NCI-H510A treated with DMSO at 0.1 percent for 48 hours (cell line): ENCODE results near the gene RAB26.

Experiments
- DNase-seq: peaks from one replicate; lab custom pipeline; 2025; lab: John Stamatoyannopoulos, UW

Gene RAB26

DNA sequence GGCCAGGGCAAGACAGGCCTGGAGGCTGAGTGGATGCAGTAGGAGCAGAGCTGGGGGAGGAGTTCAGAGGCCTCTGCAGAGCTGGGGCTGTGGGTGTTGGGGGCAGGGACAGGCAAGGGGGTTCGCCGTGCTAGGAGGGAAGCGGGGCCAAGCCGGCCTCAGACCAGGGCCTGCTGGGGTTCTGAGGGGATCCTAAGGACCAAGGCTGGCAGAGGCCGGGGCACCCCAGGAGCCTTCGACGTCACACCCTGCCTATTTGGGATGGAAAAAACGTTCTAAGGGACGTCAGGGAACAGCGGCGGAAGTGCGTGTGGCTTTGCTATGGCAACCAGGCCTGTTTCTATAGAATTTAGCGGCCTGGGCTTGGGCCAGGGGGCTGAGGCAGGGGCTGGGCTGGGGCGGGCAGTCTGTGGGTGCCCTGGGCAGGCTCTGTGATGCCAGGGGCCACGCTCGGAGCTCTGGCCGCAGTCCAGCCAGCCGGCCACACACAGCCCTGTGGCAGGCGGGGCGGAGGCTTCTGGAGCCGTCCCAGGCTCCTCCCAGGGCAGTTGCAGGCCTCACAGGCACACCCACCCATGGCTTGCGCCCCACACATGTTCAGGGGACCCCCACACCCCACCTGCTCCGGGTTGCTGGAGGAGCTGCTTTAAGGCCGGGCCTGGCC, 10.9 kb downstream of the RAB26 start:
- DNase-seq, result no peak

DNA sequence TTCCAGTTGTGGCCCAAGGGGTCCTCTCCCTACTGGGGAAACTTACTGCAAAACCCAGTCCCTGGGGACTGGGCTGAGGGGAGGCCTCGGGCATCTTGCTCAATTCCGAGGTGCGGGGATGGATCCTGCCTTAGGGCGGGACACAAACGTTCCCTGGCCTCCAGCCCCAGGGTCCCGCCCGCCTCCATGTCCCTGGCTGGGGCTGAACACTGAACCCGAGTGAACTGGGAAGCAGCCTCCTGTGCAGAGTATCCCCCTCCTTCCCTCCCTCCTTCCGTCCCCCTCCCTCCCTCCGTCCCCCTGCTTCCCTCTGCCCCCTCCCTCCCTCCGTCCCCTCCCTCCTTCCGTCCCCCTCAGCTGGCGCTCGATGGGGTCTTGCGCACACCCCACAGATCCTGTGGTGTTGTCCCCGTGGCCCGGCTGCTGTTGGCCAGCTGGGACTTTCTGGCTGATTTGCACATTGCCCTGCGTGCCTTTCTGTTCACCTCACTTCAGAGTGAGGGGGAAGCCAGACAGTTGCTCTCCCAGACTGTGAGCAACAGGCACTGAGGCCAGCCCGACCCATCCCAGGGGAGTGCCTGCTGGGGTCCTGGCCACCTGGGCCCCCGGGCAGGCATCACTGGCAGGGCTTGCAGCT, 12.6 kb downstream of the RAB26 start:
- no peak for DNase-seq

DNA sequence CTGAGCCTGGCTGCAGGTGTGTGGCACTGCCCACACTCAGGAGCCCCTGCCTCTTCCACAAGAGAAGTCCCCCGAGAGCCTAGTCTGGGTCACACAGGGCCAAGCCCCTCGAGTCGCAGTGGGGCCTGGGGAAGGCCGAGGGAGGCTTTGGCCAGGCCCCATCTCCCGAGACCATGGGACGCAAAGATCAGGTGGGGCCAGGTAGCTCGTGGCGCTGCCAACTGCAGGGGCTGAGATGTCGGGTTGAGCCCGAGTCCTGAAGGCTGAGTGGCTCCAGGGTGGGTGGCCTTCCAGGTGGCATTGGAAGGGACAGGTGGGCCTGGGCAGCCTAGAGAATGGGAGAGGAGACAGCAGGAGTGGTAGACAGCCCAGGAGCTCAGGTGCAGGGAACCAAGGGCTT, 13.5 kb downstream of the RAB26 start:
- DNase-seq, result no peak

DNA sequence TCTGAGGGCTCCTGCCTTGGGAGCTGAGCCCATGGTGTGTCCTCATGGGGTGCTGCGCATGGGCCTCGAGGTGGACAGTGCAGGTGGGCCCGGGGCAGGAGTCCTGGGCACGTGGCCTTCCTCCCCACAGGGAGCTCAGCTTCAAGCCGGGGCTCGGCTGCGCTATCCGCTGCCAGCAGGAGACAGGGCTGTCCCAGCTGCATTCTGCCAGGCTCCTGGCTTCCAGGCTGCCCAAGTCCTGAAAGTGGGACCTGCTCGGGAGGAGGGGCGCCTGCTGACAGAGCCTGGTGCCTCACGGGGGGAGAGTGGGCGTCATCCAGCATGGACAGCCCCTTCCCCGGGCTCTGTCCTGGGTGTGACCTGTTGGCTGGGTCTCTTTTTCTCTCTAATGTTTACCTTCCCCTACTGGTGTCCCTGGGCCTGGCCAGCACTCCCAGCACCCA, 14.3 kb downstream of the RAB26 start:
- no peak for DNase-seq

DNA sequence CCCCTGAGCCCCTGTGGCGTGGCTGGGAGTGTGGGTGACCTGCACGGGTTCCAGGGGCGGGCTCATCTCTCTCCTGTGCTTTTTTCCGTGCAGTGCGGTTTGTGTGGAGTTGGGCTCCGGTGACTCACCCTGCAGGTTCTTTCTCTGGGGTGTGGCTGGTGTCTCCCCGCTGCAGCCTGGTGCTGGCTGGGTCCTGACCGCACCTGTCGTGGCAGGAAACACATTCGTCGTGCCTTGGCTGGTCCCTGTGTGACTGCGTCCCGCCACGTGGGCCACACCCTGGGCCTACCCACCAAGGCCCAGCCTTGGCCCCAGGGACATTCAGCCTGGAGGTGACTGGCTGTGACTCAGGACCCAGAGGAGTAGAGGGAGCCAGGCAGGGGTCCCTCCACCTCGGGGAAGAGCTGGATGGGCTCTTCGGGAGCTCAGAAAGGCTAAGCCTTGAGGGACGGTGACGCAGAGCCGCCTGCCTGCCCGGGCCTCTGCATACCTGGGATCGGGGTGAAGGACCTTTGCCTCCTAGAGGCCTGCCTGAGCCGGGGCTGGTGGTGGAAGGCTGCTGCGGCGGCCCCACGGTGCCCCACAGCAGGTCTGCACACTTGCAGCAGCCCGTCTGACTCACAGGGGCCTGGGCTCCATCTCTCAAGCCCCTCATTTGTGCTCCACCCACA, 14.9 kb downstream of the RAB26 start:
- DNase-seq, result no peak

DNA sequence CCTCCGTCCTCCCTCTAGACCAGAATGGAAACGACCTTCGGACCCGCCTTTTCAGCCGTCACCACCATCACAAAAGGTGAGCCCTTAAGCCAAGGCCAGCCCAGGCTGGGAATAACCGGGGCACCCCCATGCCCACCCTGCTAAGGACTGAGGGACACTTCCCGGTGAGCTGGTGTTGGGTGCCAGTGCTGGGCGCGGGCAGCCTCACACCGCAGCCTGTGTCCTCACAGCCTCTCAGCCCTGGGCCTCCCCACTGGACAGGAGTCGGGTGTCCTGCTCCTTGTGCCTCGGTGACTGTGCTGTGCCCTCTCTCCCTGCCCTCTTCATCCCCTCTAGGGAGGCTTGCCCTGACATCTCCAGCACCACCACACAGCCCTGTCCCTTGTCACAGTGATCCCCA, 17.4 kb downstream of the RAB26 start:
- DNase-seq, result no peak

DNA sequence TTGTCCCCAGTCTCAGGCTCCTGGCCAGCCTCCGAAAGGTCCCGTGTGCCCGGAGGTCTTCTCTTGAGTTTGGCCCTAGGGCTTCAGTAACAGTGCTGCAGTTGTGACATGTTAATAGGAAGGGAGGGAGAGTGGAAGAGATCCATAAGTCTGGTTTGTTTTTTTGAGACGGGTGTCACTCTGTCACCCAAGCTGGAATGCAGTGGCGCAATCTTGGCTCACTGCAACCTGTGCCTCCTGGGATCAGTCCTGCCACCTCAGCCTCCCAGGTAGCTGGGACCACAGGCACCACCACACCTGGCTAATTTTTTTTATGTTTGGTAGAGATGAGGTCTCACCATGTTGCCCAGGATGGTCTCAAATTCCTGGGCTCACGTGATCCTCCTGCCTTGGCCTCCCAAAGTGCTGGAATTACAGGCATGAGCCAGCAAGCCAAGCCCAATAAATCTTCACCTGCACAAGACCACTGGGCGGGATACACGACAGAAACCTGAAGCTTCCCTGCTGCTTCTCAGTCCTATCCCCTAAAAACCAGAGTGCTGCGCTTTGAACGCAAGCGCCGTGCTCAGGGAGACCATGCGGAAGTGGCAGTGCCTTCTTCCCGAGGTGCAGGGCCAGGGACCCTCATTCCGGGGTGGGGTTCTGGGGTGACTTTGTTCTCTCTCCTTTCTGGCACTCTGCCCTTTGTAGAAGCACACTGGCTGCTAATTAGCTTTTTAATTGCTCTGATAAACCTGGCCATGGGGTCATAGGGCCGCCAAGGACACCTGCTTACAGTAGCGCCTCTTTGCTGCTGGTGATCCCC, 18.0 kb downstream of the RAB26 start:
- DNase-seq, result no peak

DNA sequence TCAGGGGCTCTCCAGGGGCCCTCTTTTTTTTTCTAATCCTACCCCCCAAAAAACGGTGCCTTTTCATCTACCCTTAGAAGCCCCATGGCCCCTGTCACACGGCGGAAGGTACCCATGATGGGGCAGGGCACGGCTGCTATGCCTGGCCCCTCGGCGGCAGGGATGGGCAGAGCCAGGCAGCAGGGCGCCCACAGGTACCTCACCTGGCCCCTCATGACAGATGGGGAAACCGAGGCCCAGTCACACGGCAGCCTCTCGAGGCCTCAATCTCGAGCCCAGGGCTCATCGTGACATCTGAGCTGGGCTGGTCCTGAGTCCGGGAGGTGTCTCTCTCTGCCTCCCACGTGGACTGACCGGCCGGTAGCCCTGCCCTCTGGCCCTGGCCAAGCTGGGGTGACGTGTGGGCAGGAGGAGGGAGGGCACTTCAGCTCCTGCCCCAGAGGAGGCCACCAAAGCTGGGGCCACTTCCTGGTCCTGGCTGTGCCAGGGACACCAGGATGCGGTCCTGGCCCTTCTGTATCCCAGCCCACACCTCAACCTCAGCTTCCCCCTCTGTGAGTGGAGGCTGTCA, 18.7 kb downstream of the RAB26 start:
- no peak for DNase-seq

DNA sequence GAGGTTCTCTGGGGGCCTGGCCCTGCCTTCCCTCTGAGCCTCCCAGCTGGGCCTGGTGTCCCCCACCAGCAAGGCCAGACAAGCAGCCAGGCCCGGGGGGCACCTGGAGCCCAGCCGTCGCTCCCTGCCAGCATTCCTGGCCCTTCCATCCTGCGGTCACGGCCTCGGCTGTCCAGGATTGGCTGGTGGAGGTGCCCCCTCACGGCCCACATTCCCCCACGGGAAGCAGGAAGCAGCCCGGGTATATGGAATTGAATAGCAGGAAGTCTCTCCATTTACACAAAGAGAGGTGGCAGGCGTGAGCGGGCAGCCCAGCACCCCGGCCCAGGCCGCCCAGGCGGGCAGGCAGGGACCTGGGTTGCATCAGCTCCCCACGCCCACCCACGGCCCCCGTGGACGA, 21.7 kb downstream of the RAB26 start:
- no peak for DNase-seq

DNA sequence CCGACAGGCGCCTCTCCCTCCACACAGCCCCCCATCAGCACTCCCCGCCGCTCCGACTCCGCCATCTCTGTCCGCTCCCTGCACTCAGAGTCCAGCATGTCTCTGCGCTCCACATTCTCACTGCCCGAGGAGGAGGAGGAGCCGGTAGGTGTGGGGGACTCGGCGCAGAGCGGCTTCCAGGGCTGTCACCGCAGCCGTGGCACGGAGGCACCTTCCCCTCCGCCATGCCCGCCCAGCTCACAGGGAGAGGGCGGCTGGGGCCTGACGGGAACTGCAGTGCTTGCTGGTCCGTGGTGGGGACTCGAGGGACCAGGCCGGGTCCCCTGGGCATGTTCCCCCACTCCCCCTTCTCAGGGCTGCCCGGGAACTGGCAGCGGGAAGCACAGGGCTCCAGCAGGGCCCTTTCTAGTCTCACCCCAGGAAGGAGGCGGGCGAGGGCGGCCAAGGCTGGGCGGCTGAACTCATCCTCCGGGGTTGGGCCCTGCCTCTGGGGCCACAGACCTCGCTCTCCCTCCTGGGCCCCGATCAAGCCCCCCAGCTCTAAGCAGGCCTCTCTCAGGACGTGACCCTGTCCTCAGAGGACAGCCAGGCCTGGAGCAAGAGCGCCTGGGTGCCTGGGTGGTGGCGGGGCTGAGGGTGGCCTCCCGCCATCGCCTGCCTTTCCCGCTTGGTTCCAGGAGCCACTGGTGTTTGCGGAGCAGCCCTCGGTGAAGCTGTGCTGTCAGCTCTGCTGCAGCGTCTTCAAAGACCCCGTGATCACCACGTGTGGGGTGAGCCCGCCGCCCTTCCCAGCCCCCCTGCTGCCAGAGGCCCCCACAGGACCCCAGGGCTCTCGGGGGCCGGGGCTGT, 22.4 kb downstream of the RAB26 start:
- DNase-seq, result no peak

DNA sequence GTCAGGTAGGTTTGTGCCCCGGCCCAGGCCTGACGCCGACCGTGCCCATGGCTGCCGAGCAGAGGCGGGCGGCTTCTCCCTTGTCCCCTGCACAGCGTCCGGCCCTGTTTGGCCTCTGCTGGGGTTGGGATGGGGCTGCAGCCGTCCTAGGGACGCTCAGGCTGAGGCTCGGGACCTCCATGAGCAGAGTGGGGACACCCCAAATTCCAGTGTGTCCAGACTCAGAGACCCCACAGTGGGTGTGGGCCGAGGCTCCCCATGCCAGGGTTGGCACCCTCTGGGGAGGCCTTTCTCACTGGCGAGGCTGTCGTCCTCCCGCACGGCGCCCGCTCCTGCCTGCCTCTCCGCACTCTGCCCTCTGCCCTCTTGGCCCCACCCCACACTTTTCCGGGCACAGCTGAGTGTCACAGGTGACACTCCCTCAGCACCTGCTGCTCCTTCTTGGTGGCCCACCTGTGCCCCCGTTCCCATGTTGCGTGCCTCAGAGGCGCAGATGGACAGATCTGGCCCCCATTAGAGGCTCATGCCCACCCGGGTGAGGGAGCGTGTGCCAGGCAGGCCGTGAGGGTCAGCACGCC, 23.3 kb downstream of the RAB26 start:
- DNase-seq, result no peak

DNA sequence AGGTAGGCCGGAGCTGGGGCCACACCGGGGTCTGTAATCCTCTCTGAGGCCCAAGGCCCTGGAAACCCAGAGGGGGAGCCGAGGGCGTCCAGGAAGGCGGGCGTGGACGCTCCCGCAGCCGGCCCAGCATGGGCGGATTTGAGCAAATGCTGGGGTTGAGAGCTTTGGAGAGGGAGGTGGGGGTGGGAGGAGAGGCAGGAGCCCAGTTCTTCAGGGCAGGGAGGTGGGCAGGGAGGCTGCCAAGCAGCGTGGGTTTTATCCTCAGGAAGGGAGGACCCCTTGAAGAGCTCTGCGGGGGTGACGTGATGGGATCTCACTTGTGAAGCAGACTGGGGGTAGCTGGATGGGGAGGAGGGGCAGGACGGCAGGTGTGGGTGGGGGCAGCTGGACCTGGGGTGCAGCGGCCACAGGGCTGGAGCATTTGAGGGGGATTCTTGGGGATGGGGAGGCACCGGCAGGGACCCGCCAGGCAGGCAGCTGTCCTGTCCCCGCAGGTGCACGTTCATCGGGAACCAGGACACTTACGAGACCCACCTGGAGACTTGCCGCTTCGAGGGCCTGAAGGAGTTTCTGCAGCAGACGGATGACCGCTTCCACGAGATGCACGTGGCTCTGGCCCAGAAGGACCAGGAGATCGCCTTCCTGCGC, 24.4 kb downstream of the RAB26 start:
- no peak for DNase-seq

DNA sequence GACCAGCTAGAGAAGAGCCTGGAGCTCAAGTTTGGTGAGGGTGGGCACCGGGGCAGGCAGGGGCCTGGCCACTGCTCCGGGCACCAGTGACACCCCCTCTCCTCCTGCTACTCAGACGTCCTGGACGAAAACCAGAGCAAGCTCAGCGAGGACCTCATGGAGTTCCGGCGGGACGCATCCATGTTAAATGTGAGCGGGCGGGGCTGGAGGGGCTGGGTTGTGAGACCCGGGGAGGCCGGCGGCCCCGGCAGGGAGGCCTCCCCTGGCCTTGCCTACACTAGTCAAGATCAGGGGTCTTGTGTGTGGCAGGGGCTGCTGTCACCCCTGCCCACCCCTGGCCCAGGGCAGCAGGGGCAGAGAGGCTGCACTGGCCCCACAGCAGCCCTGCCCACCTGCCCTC, 24.9 kb downstream of the RAB26 start:
- DNase-seq, result no peak

DNA sequence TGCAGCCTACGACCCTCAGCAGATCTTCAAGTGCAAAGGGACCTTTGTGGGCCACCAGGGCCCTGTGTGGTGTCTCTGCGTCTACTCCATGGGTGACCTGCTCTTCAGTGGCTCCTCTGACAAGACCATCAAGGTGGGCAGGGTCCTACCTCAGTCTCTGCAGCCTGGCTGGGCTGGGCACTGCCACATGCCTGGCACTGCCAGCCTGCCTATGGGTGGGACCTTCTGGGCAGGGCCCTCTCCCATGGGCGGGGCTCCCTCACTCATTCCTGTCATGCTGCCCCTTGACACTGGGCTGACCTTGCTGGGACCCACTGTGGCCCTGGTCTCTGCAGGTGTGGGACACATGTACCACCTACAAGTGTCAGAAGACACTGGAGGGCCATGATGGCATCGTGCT, 25.5 kb downstream of the RAB26 start:
- no peak for DNase-seq

DNA sequence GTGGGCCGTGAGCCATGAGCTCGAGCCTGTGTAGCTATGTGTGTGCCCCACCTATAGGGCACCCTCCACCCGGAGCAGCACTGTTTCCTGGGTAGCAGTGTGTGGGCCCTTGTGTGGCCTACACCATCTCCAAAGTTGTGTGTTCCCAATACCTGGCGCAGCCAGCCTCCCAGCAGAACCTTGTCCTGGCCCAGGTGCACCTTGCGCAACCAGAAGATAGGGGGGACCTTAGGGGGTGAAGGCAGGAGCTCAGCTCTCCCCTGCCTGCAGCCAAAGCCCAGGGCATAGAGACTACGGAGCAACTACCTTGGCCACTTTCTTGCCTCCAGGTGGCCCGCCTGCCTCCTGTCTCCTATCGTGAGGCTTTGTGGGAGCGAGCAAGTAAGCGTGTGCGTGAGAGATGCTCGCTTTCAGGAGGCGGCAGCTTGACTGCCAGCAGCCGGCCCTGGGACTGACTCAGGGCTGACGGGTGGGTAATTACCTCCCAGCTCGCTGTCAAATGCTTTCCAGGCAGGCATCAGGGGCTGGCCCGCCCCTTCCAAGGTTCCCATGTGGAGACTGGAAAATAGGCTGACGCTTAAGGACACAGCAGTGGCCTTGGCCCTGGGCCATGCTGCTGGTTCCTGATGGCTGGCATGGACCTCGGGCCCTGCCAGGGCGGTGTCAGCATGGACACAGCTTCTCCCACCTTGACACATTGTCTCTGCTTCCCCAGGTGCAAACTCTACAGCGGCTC, 26.1 kb downstream of the RAB26 start:
- no peak for DNase-seq

DNA sequence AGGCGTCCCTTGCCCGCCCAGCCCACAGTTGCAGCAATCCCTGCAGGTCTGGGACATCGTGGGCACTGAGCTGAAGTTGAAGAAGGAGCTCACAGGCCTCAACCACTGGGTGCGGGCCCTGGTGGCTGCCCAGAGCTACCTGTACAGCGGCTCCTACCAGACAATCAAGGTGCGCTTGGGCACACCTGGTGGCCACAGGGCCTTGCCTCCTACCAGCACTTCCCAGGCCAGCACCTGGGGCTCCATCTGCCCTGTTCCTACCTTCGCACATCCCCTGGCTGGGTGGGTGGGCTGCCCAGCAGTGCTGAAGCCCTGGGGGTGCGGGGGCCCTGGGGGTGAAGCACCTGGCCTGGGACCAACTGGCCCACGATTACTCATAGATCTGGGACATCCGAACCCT, 27.0 kb downstream of the RAB26 start:
- no peak for DNase-seq

DNA sequence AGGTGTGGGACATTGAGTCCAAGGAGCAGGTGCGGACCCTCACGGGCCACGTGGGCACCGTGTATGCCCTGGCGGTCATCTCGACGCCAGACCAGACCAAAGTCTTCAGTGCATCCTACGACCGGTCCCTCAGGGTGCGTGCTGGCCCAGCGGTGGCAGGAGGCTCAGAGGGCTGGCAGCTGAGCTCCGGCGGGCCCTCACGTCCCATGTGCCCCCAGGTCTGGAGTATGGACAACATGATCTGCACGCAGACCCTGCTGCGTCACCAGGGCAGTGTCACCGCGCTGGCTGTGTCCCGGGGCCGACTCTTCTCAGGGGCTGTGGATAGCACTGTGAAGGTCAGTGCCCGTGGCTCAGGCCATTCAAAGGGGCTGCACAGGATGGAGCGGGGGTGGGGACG, 27.6 kb downstream of the RAB26 start:
- DNase-seq, result no peak

DNA sequence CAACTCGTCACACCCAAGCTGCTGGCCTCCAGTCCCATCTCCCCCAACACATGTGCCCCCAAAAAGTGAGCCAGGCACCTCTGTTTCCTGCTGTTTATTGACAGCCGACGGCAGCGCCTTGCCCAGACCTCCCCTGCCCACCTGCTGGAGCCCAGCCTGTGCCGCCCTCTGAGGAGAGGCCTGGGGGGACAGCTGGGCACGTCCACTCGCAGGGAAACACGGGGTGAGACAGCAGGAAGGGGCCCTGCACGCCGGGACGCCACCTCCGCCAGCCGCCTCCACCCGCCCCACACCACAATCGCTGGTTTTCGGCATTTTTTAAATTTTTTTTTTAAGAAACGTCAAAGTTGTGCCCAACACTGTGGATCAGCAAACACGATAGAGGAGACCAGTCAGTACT, 28.7 kb downstream of the RAB26 start:
- no peak for DNase-seq

DNA sequence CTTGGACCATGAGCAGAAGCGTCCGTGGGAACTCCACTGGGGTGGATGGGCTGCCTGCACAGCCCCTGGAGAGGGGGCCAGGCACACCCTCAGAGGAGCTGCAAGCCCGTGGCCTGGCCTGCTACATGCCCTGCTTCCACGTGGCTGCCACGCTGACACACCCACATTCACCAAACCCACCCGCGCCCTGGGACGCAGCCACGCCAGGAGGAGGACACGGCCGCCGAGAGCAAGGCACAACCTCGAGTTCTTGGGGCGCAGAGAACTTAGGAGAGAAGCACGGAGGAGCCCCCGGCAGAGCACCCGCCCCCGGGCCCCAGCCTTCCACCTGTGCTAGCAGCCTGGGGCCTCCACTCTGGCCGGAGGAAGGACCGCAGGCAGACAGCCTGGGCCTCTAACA, 29.1 kb downstream of the RAB26 start:
- no peak for DNase-seq
